Kidney capillary endothelial cell (primary cell): Measurements from ENCODE around the gene NKAIN1.

Experiments used
- DNase-seq: peaks from one replicate; pipeline ENCODE4 v3.0.0-alpha.2; 2018; ENCODE audit warnings: low spot score

Gene NKAIN1

DNA sequence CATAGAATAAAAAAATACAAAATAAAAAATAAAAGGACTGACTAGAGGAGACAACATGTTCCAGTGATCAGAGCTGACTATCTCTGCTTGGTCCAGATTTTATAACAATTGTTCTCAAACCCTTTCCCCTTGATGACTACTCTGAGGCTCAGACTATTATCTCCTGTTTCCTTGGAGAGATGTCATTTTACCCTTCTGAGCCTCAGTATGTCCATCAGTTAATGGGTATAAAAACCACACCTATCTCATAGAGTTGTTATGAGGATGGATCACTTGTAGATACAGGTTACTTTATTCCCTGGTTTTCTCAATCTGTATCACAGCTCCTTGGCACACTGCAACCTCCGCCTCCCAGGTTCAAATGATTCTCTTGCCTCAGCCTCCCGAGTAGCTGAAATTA lies 7.0 kb downstream of the NKAIN1 start:
- no peak for DNase-seq

DNA sequence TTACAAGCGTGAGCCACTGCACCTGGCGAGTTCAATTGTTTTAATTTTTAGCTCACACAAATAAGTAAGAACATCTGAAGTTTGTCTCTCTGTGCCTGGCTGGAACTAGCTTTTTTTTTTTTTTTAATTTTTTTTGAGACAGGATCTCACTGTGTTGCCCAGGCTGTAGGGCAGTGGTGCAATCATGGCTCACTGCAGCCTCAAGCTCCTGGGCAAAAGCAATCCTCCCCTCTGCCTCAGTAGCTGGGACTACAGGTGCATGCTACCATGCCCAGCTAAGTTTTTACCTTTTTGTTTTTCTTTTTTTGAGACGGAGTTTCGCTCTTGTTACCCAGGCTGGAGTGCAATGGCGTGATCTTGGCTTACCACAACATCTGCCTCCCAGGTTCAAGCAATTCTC lies 7.9 kb downstream of the NKAIN1 start:
- no peak for DNase-seq

DNA sequence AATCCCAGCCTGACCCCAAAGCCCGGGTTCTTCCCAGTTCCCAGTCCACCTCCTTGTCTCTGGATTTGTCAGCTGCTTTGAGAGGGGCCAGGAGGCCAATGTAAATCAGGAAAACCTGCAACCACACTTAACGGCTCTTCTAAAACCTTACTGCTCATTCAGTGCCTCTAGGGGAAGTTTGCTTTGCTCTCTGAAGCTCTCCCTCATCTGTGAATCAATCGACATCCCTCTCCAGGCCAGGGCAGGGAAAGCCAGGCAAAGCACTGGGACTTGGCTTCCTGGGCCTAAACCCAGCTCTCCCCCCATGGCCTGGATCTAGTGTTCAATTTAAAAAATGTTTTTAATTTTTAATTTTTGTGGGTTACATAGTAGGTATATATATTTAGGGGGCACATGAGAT lies 9.3 kb downstream of the NKAIN1 start:
- DNase-seq, result no peak

DNA sequence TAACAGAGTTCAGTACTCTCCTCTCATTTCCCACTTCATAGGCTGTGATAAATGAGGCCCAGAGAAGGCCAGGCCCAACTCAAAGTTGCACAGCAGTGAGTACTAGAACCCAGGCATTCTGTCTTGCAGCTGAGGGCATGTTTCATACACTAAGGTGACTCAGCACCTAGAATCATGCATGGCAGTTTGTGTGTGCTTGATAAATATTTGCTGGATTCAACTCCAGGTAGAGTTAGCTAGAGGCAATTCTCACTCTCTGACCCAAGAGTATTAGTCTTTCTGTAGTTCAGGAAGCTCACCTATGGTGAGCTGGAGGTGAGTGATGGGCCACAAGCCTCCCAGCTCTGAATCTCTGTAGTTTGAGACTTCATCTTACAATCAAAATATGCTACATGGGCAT lies 10.7 kb downstream of the NKAIN1 start:
- no peak for DNase-seq

DNA sequence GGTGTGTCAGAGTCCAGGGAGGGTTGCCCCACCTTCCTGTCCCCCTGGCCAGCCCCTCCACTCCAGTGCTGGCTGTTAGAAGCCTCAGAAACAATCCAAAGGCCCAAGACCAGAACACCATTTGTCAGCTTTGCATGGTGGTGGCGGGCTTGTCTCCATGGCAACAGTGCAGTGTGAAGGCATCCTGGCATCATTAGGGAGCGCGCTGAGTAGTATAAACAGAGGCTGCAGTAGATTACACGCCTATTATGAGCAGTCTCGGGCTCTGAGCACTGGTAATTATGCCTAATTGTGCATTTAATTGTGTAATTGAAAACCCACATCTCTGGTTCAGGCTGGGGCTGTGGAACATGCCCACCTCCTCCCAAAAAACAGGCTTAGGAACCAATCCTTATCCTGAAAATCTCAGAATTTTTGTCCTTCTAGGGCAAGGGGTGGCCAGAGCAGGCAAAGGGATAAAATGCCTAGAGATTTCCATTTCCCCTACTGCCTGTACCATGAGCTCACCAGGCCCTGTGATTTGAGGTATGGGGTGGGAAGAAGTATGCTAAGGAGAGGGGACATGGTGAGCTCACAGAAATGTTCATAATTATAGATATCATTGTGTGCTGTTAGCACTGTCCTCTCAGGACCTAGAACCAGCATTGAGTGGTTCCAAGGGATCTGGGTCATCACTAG lies 11.7 kb downstream of the NKAIN1 start:
- DNase-seq, result no peak

DNA sequence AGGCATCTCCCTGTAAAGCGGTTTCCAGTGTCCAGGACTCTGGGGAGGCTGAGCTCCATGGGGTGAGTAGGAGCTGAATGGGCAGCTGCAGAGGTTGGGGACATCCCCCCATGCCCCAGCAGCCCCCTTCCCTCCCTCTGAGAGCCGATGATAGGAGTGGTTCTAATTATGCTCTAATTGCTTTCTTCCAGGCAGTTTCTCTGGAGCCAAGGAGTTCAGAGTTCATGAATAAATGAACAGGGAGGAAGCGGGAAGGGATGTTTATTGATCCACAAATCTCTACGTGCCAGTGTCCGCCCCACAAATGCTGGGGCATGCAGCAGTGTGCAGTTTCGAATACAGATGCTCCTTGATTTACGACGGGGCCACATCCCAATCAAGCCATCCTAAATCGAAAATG lies 15.6 kb downstream of the NKAIN1 start:
- DNase-seq, result no peak

DNA sequence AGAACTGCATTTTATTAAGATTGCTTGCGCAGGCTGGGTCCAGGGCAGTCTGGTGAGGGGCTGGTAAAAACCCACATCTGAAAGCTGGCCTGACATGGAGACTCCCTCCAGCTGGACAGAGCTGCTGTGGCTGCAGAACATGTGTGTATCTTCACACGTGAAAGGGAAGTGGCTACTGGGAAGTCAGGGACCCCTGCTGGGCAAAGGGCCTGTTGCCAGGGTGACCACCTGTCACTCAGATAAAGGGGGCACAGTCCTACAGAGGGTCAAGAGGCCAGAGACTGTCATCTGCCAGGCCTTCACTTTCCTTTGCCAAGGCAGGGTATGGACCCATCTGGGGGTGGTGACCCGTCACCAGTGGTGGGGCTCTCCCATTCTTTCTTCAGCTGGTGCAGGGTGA lies 17.5 kb downstream of the NKAIN1 start:
- no peak for DNase-seq

DNA sequence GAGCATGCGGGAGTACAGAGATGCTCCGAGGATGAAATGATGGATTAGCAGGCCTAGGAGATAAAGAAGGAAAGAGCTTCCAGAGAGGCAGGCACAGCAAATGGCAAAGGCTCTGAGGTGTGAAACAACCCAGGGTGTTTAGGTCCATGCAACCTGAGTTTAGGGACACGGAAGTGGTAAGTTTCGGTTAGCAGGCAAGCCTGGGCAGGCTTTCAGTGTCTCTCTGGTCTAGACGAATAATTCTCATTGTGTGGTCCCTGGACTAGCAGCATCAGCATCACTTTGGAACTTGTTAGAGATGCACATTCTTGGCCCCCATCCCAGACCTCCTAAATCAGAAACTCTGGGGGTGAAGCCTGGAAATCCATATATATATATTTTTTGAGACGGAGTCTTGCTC lies 18.6 kb downstream of the NKAIN1 start:
- no peak for DNase-seq

DNA sequence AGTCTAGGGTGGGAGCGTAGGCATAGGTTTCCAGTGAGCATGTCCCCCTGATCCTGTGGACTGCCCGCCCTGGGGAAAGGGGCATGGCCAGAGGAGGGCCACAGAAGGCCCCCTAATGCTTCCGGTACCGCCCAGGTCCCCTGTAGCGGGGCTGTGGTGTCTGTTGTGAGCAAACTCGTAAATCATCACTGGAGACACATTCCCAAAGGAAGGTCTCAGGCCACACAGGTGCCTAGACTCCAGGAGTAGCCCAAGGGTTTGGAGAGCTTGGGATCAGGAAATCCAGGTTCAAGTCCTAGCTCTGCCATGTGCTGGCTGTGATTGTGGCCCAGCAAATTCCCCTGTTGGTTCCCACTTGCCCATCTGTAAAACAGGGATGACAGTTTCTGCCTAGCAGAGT lies 20.2 kb downstream of the NKAIN1 start:
- DNase-seq, result no peak

DNA sequence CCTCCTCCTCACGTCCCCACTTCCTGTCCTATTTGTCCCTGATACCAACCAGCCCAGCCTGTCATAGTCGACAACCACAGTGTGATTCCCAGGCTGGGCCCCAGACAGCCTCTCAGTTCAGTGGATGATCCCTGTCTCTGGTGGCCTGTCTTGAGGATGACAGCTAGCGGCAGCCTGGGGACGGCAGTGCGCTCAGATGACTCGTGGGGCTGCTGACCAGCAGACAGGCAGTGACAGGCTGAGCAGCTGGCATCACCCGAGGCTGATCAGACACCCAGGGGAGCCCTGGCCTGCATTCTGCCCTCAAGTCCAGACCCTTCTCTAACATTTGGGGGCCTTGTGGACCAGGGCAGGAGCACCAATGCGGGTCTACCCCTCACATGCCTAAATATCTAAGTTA lies 21.0 kb downstream of the NKAIN1 start:
- DNase-seq, result no peak

DNA sequence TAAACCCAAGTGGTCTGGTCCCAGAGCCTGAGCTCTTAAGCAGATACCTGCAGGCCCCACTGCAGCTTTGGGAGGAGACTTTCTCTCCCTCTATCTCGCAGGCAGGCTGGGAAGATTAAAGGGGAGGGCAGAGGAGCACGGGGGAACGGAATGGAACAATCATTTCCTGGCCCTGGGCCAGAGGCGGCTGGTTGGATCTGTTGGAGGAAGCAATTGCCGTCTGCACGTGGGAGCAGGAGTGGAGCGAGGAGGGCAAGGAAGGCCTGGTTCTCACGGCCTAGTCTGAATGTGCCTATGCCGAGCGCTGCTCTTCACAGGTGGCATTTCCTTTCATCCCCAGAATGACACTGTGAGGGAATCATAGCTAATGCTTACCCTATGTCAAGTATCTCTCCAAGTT lies 23.7 kb downstream of the NKAIN1 start:
- peak; percentile 23 for DNase-seq

DNA sequence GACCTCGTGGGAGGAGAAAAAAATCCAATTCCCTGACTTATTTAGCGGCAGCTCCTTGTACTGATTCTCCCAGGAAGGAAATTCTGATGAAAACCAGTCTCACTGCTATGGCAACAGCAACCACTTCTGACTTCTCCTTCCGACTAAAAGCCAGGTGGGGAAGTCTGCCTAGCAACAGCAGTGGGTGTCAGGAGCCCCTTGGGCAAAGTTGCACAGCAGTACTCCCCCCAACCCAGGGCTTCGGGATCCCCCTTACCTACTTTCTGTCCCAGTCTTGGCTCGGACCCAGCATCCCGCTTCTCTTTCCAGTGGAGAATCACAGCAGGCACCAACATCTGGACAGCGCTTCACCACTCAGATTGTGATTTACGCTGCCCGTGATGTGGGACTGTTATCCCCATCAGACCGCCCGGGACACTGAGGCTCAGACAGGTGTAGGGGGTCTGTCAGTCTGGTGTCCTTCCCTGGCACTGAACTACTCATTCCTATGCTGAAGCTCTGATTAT lies 24.6 kb downstream of the NKAIN1 start:
- no peak for DNase-seq

DNA sequence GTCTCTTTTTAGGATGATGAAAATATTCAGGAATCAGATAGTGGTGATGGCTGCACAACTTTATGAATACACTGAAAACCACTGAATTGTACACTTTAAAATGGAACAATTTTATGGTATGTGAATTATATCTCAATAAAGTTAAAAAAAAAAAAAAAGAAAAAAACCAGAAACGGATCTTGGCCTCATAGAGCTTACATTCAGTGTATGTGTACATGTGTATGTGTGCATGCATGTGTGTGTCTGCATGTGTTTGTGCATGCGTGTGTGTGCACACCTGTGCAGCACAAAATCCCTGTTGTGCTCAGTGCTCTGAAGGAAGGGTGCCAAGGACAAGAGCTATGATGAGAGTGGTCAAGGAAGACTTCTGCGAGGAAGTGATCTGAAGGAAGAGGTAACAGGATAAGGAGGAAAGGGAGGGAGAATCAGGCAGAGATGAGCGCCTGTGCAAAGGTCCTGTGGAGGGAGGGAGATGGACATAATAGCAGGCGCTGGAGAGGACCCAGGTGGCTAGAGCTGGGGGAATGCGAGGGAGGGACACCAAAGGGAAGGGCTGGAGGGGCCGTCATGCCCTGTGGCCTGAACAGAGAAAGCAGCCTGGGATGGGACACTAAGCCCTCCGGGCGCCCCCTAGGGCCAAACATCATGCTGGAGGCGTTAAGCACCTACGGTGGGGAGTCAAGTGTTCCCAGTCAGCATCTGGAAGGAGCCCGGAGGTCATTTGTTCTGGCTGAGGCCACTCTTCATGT lies 25.2 kb downstream of the NKAIN1 start:
- DNase-seq, result no peak

DNA sequence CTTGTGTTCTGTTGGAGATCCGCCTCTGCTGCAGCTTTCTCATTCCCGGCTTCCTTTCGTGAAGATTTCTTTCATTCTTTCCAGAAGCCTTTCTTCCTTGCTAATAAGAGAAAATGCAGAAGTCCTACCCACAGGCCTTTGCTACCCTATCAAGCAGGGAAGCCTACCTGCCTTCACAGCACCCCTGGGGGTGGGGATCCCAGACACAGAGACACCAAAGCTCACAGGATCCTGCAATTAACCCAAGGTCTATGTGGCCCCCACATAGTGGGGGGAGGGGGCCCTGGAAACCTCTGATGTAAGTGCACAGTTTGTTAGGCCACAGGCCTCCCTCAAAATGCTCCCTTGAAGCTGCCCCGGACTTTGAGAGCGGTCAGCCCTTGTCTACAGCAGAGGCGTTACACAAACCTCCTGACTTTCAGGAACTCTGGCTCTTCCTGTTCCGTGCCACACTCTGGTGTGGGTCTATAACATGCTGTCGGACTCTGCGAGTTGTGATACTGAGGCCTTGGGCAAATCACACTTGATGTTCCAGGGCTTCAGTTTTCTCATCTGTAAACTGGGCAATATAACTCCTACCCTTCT lies 31.2 kb downstream of the NKAIN1 start:
- DNase-seq, result no peak

DNA sequence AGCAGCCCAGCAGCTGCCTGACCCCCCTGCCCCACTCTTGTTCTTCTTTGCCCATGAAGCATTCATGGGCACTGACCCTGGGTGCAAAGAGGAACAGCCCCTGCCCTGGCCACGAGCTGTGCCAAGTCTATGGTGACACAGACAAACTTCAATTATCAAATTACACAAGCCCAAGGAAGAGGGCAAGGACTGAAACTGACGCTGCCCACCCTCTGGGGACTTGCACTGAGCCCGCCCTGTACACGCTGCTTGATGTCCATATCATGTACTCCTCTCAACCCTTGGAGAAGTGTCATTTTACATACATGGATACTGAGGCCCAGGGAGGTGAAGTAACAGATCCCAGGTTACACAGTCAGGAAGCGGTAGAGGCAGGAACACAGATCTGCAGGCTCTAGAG lies 32.1 kb downstream of the NKAIN1 start:
- DNase-seq, result no peak

DNA sequence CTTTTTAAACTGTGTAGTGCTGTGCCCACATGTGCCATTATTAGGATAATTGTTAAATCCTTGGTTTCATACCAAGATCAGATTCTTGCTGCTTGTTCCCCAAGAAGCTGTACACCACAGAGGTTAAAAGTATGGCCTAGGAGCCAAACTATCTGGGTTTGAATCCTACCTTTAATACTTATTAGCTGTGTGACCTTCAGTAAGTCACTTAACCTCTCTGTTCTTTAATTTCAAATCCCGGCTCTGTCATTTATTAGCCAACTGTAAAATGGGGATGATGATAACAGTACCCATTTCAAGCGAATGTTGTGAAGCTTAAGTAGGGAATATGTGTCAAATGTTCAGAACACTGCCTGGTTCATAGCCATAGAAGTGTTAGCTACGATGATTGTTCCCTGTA lies 32.6 kb downstream of the NKAIN1 start:
- DNase-seq, result no peak

DNA sequence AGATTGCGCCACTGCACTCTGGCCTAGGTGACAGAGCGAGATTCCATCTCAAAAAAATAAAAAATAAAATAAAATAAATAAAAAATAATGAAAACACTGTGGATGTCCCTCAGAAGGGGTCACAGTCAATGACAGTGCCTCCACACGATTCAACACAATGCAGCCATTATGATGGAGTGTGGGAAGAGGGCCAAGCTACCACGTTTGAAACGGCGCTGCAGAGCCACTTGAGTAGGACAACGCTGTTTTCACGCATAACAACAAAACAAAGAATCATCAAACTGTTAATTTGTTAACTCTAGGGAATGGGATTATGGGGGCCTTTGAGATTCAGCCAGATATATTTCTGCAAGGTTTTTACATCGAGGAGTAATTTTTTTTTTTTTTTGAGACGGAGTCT lies 36.5 kb downstream of the NKAIN1 start:
- DNase-seq, result no peak

DNA sequence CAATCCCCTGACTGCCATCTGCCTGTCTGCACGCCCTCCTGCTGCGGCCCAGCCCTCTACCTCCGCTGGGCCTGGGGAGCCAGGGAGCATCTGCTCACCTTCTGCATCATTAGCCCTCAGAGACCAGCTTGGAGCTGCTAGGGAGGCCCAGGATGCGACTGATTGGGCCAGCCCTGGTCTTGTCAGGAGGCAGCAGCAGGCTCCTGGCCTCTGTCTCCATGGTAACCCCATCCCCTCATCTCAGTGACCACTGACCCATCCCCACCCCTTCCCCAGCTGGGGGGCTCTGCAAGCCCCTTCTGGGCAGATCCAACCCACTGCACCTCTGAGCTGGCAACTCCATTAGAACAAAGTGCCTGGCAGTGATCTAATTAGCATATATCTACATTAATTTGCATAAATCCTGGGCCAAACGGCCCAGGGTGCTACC lies 37.7 kb downstream of the NKAIN1 start:
- DNase-seq, result no peak

DNA sequence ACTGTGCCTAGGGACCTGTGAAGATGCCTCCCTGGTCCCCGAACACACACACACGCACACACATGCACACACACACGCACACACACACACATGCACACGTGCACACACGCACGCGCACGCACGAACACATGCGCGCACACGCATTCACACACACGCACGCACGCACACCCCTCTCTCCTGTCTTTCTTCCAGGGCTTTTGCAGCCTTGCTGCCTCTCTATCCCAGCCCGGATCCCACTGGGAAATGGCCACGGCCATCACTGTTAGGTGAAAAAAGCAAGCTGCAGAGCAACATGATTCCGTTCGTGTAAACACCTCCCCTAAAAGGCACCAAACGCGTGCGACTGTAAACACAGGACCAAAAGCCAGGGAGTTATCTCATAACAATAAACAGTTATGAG lies 39.7 kb downstream of the NKAIN1 start:
- DNase-seq, result no peak

DNA sequence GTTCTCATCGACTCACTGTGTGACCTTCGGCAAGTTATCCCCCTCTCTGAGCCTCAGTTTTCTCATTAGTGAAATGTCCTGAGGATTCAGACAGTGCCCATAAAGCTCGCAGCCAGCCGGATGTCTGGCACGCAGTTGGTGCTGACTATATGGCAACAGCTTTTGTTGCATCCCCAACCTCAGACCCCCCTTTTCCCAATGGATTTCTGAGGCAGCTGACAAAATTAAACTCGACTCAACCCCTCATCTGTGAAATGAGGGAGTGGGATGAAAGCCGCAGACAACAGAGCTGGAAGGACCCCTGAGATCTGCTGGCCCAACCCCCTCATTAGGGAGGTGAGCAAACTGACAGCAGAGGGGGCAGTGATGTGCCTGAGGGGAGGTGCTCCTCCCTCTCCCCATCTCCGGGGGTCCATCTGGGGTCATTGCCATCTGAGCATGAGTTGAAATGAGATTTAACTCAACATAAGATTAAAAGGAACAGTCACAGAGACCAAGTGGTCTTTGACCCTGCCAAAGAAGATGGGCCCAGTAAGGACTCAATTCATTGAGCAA lies 40.4 kb downstream of the NKAIN1 start:
- no peak for DNase-seq

DNA sequence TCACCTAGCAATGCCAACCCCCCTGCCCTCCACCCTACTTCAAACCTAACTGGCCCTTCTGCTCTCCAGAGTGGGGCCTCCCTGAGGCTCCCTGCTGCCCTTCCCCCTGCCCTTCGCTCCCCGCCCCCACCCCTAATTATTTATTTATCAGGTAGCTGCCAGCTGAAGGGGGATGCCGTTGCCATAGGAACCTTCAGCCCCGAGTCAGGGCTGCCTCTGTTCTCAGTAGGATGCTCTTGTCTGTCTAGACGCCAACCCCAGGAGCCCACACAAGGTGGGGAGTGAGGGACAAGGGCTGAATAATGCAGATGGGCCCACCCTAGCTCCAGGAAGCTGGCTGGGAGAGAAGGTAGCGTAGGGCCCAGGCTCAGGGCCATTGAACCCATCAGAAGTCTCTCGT lies 41.1 kb downstream of the NKAIN1 start:
- DNase-seq, result no peak

DNA sequence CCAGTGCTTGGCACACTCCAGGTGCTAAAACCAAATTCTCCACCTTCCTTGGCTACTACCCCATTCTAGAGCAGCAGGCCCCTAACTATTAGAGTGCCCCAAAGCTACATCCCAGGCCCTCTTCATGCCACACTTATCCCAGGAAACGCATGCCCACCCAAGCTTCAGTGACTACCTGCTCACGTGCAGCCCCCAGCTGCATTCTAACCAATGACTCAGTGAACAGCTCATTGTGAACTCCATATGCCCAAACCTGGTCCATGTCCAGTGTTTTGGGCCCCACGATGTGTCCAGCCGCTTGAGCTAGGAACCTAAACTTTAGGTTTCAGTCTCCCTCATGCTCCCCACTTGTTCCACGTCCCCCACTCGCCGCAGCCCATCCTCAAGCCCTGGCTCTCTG lies 41.5 kb downstream of the NKAIN1 start:
- DNase-seq, result no peak

DNA sequence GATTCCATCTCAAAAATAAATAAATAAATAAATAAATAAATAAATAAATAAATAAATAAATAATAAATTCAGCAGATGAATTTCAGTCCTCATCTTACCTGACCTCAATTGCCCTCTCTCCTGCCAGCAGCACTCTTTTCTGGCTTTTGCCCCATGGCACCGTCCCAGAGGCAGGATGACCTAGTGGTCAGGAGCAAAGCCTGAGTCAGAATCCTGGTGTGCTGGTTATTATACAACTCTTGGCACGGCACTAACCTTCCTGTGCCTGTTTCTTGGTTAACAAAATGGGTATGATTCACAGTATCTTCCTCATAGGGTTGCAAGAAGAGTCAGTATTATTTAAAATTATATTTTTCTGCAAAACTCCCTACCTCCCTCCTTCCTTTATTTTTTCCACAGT lies 43.0 kb downstream of the NKAIN1 start:
- no peak for DNase-seq
